GM15510 (cell line): ENCODE data around the gene CCDC157.

Experiments used
- POLR2A ChIP-seq: IDR thresholded peaks from 3 replicates; pipeline ENCODE4 v1.6.1; 2011; ENCODE audit warnings: borderline replicate concordance; ENCODE audit not compliant: insufficient read length; ENCODE audit errors: extremely low read depth

Gene CCDC157

GRCh38 chr22:30320021-30320556 is 36.7 kb upstream of the CCDC157 start:
- no peak for TF ChIP-seq POLR2A

GRCh38 chr22:30321461-30321860 is 35.3 kb upstream of the CCDC157 start:
- TF ChIP-seq POLR2A, result no peak

- no peak for TF ChIP-seq POLR2A
Measured at GRCh38 chr22:30323246-30323645, 33.6 kb upstream of the CCDC157 start.

- no peak for TF ChIP-seq POLR2A
Measured at GRCh38 chr22:30324014-30324730, 32.6 kb upstream of the CCDC157 start.

- no peak for TF ChIP-seq POLR2A
Measured at GRCh38 chr22:30325065-30325720, 31.6 kb upstream of the CCDC157 start.

GRCh38 chr22:30325724-30326254 is 31.0 kb upstream of the CCDC157 start:
- TF ChIP-seq POLR2A, result no peak

GRCh38 chr22:30326255-30326705 is 30.5 kb upstream of the CCDC157 start:
- no peak for TF ChIP-seq POLR2A

GRCh38 chr22:30326706-30327362 is 30.0 kb upstream of the CCDC157 start, which contains the start of gene TBC1D10A:
TBC1D10A (minus strand) TSS chr22:30326941; CDS start chr22:30326881, 60 bp downstream.
- peak; percentile 55 for TF ChIP-seq POLR2A

- no peak for TF ChIP-seq POLR2A
Measured at GRCh38 chr22:30327864-30328345, 28.9 kb upstream of the CCDC157 start.

- TF ChIP-seq POLR2A, result no peak
Measured at GRCh38 chr22:30328466-30329049, 28.2 kb upstream of the CCDC157 start.

GRCh38 chr22:30332551-30332950 is 24.3 kb upstream of the CCDC157 start:
- TF ChIP-seq POLR2A, result no peak

- TF ChIP-seq POLR2A, result no peak
Measured at GRCh38 chr22:30332994-30333706, 23.7 kb upstream of the CCDC157 start.

- TF ChIP-seq POLR2A, result no peak
Measured at GRCh38 chr22:30333707-30334087, 23.1 kb upstream of the CCDC157 start.

- no peak for TF ChIP-seq POLR2A
Measured at GRCh38 chr22:30334646-30335045, 22.2 kb upstream of the CCDC157 start.
